ENCODE results near the gene INO80B. TPM values are rescaled to one million over a fixed set of nuclear protein-coding genes. Genes with fewer than 3 reads are reported as not detected.

The INO80B gene
- total and polyA plus RNA-seq, 2 experiments from 2014 or later, result 15.4 to 40.9 TPM

DNA sequence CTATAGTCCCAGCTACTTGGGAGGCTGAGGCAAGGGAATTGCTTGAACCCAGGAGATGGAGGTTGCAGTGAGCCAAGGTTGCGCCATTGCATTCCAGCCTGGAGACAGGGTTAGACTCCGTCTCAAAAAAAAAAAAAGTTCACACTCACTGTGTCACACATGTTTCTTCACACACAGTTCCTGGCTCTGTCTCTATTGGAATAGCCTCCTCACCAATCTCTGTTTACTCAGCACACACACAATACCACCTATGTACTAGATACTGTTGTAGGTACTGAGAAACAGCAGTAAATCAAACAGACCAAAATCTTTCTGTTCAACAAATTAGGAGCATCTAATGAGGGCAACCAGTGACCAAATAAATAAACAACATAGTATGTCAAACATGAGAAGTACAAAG, 31.3 kb downstream of the INO80B start:
- H3K9me3 ChIP-seq (ENCODE audit: low read depth), result no peaks in the 10 kb centered on the region
- H3K27ac ChIP-seq, result no peak overlapping the region
- TF ChIP-seq, protein P1, sequence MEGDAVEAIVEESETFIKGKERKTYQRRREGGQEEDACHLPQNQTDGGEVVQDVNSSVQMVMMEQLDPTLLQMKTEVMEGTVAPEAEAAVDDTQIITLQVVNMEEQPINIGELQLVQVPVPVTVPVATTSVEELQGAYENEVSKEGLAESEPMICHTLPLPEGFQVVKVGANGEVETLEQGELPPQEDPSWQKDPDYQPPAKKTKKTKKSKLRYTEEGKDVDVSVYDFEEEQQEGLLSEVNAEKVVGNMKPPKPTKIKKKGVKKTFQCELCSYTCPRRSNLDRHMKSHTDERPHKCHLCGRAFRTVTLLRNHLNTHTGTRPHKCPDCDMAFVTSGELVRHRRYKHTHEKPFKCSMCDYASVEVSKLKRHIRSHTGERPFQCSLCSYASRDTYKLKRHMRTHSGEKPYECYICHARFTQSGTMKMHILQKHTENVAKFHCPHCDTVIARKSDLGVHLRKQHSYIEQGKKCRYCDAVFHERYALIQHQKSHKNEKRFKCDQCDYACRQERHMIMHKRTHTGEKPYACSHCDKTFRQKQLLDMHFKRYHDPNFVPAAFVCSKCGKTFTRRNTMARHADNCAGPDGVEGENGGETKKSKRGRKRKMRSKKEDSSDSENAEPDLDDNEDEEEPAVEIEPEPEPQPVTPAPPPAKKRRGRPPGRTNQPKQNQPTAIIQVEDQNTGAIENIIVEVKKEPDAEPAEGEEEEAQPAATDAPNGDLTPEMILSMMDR (IDR thresholded peaks at IDR 0.05; ENCODE audit: low read depth, low read length), result no peak
- no peaks in the 10 kb centered on the region for H3K27me3 ChIP-seq
- peaks cover 4% of the 10 kb centered on the region for H3K36me3 ChIP-seq
- no peak for DNase-seq (ENCODE audit: low read depth in 1 of 2, low spot score in 1 of 2)
- peaks cover 7% of the 10 kb centered on the region for H3K4me1 ChIP-seq (ENCODE audit: low read depth)
- H3K4me3 ChIP-seq, result no peak overlapping the region

DNA sequence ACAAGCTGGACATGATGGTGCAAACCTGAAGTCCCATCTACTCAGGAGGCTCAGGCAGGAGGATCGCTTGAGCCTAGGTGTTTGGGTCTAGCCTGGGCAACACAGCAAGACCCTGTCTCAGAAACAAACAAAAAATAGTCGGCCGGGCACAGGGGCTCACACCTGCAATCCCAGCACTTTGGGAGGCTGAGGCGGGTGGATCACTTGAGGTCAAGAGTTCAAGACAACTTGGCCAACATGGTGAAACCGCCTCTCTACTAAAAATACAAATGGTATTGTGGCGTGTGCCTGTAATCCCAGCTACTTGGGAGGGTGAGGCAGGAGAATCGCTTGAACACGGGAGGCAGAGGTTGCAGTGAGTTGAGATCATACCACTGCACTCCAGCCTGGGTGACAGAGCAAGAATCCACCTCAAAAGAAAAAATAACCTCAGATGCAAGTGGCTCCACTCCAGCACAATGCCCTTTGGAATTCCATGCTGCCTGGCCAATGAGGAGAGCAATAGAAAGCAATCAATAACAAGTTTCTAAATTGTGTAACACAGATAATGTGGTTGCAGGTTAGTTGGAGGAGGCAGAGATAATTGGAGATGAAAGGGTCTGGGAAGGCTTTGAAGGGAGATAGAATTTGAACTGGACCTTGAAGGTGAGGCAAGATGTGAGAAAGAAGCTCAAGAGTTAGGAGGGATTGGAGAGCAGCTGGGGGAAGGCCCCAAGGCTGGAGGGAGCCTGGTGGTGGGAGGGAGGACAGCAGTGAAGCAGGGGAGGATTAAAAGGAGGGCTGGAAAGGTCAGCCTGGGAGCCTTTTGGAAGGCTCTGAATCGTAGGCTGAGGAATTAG, 34.0 kb downstream of the INO80B start:
- peaks cover 24% of the 10 kb centered on the region for H3K36me3 ChIP-seq
- no peak overlapping the region for H3K27ac ChIP-seq
- no peaks in the 10 kb centered on the region for H3K27me3 ChIP-seq
- no peak for DNase-seq (ENCODE audit: low read depth in 1 of 2, low spot score in 1 of 2)
- H3K4me3 ChIP-seq, result no peak overlapping the region
- TF ChIP-seq, protein P1 (IDR thresholded peaks at IDR 0.05; ENCODE audit: low read depth, low read length), result no peak
- H3K4me1 ChIP-seq (ENCODE audit: low read depth), result no peaks in the 10 kb centered on the region
- no peaks in the 10 kb centered on the region for H3K9me3 ChIP-seq (ENCODE audit: low read depth)

DNA sequence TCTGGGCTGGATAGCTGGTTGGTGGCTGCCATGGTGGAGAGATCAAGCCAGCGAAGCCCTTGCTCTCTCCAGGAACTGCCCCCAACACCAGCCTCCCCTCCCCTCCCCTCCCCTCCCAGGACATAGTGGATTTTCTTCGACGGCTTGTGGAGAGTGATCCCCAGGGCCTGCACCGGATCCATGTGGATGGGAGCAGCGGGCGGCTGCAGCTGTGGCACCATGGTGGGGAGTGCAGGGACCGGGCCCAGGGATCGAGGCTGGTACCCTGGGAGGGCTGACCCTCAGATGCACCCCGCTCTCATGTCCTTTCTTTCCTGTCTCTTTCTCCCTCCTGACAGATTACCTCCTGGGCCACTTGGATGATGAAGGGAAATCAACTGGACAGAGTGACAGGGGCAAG, 35.0 kb downstream of the INO80B start:
- Histone ChIP-seq H3K9me3 (ENCODE audit: low read depth) (no peaks in the 10 kb centered on the region), H3K36me3 (peaks cover 24% of the 10 kb centered on the region), H3K27ac (no peak overlapping the region), H3K4me1 (ENCODE audit: low read depth) (no peaks in the 10 kb centered on the region), H3K27me3 (peaks cover under 1% of the 10 kb centered on the region), H3K4me3 (no peak overlapping the region)
- TF ChIP-seq, protein P1 (IDR thresholded peaks at IDR 0.05; ENCODE audit: low read depth, low read length), result no peak
- no peak for DNase-seq (ENCODE audit: low read depth in 1 of 2, low spot score in 1 of 2)

- H3K9me3 ChIP-seq (ENCODE audit: low read depth), result no peaks in the 10 kb centered on the region
- H3K27ac ChIP-seq, result no peak overlapping the region
- no peak overlapping the region for H3K4me3 ChIP-seq
- no peaks in the 10 kb centered on the region for H3K4me1 ChIP-seq (ENCODE audit: low read depth)
- H3K27me3 ChIP-seq, result peaks cover 20% of the 10 kb centered on the region
- TF ChIP-seq, protein P1 (IDR thresholded peaks at IDR 0.05; ENCODE audit: low read depth, low read length), result no peak
- DNase-seq (ENCODE audit: low read depth in 1 of 2, low spot score in 1 of 2), result no peak
- H3K36me3 ChIP-seq, result peaks cover 24% of the 10 kb centered on the region
Measured at GRCh38 chr2:74491648-74492544, 37.0 kb downstream of the INO80B start.

DNA sequence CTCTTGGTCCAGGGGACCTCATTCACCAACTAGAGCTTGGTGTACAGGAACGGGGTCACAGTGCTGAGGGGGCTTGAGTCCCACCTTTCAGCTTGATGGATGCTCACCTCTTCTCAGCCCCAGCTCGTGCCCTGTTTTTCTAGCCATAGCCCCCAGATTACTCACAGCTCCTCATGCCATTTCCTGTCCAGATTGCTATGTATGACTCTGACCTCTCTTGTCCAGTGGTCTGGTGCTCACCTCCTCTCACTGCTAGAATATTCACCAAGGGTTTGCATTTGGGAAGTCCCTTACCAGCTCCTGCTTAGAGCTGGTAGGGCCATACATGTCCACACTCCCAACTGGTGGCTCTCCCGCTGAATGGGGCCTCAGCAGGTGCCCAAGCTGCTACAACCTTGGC, 38.7 kb downstream of the INO80B start:
- peaks cover 24% of the 10 kb centered on the region for H3K36me3 ChIP-seq
- H3K27me3 ChIP-seq, result peaks cover 37% of the 10 kb centered on the region
- no peak overlapping the region for H3K4me3 ChIP-seq
- H3K9me3 ChIP-seq (ENCODE audit: low read depth), result no peaks in the 10 kb centered on the region
- no peak overlapping the region for H3K27ac ChIP-seq
- peaks cover 8% of the 10 kb centered on the region for H3K4me1 ChIP-seq (ENCODE audit: low read depth)
- DNase-seq (ENCODE audit: low read depth in 1 of 2, low spot score in 1 of 2), result no peak
- TF ChIP-seq, protein P1 (IDR thresholded peaks at IDR 0.05; ENCODE audit: low read depth, low read length), result no peak
